ENCODE data around the gene PSG7. TPM values are rescaled to one million over a fixed set of nuclear protein-coding genes. Genes with fewer than 3 reads are reported as not detected.

The PSG7 gene
- total RNA-seq, 1 experiment from 2014 or later = not detected

GRCh38 chr19:42928896-42929295 lies 8.1 kb downstream of the PSG7 start:
- Histone ChIP-seq H3K56ac (ENCODE audit: insufficient read length, low read depth, low read length) (no peak overlapping the region), H3K4me1 (ENCODE audit: insufficient read depth, low read length) (no peaks in the 10 kb centered on the region), H2BK5ac (ENCODE audit: insufficient read length, low read length) (no peak overlapping the region), H3K4ac (ENCODE audit: low read depth, low read length) (no peak overlapping the region), H3T11ph (ENCODE audit: low read length) (no peak overlapping the region), H2BK12ac (ENCODE audit: insufficient read length, low read depth, low read length) (no peak overlapping the region), H3K23me2 (ENCODE audit: insufficient read length, low read depth, low read length, poor library complexity, severe bottlenecking) (no peaks in the 10 kb centered on the region), H4K20me1 (ENCODE audit: control insufficient read depth, insufficient read depth, insufficient read length) (no peaks in the 10 kb centered on the region), H2AFZ (ENCODE audit: low read length) (no peak overlapping the region), H3K14ac (ENCODE audit: insufficient read depth, low read length) (no peak overlapping the region), H2BK20ac (ENCODE audit: low read depth, low read length, poor library complexity, severe bottlenecking) (no peak overlapping the region), H3K9ac (ENCODE audit: extremely low read depth, insufficient read length, low read length) (no peak overlapping the region), H3K79me1 (ENCODE audit: insufficient read depth, low read depth, low read length, poor library complexity, severe bottlenecking) (no peaks in the 10 kb centered on the region), H3K79me2 (ENCODE audit: insufficient read depth, low read length) (no peaks in the 10 kb centered on the region), H2BK120ac (ENCODE audit: low read depth, low read length, poor library complexity, severe bottlenecking) (no peak overlapping the region), H2AK5ac (ENCODE audit: insufficient read length, low read length) (no peak overlapping the region), H4K91ac (ENCODE audit: insufficient read length, low read depth, low read length) (no peak overlapping the region), H3K27ac (ENCODE audit: insufficient read length, low read depth, low read length) (no peak overlapping the region), H4K5ac (ENCODE audit: insufficient read length, low read depth, low read length) (no peak overlapping the region), H4K8ac (replicated peaks; ENCODE audit: insufficient read length, low read depth, low read length) (no peak overlapping the region), H3K4me2 (ENCODE audit: insufficient read depth, insufficient read length, low read length) (no peak overlapping the region), H3K23ac (ENCODE audit: insufficient read length, low read depth, low read length) (no peak overlapping the region), H3K27me3 (ENCODE audit: insufficient read depth, low read length) (no peaks in the 10 kb centered on the region), H3K18ac (ENCODE audit: insufficient read length, low read depth, low read length) (no peak overlapping the region), H2BK15ac (ENCODE audit: low read depth, low read length) (no peak overlapping the region), H3K9me3 (ENCODE audit: control insufficient read depth, low read depth, low read length) (peaks cover 71% of the 10 kb centered on the region)
- peaks cover 7 to 28% (median 13%) of the 10 kb centered on the region in 3 experiments for H3K36me3 Mint-ChIP-seq (ENCODE audit: insufficient read depth in 1 of 3, low read depth in 3 of 3)
- TF ChIP-seq, protein P1, sequence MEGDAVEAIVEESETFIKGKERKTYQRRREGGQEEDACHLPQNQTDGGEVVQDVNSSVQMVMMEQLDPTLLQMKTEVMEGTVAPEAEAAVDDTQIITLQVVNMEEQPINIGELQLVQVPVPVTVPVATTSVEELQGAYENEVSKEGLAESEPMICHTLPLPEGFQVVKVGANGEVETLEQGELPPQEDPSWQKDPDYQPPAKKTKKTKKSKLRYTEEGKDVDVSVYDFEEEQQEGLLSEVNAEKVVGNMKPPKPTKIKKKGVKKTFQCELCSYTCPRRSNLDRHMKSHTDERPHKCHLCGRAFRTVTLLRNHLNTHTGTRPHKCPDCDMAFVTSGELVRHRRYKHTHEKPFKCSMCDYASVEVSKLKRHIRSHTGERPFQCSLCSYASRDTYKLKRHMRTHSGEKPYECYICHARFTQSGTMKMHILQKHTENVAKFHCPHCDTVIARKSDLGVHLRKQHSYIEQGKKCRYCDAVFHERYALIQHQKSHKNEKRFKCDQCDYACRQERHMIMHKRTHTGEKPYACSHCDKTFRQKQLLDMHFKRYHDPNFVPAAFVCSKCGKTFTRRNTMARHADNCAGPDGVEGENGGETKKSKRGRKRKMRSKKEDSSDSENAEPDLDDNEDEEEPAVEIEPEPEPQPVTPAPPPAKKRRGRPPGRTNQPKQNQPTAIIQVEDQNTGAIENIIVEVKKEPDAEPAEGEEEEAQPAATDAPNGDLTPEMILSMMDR (conservative IDR thresholded peaks at IDR 0.05) = no peak
- no peak overlapping the region for H3K27ac Mint-ChIP-seq
- no CpG with 5 or more reads among the region's 3 CpGs for WGBS (ENCODE audit: extremely low coverage, insufficient read length, low lambda C conversion rate)
- H3K9me3 Mint-ChIP-seq = peaks cover 83 to 95% of the 10 kb centered on the region in 2 experiments
- H3K4me3 Mint-ChIP-seq = no peak overlapping the region
- no peaks in the 10 kb centered on the region for H3K4me1 Mint-ChIP-seq
- DNase-seq = no peak
- no peaks in the 10 kb centered on the region; the same call in 1 of the 2 replicates for H3K27me3 Mint-ChIP-seq (ENCODE audit: low read depth)

Measured in H9 (cell line).